ENCODE measurements around the gene WDR4. TPM values are rescaled to one million over a fixed set of nuclear protein-coding genes. Genes with fewer than 3 reads are reported as not detected.

WDR4 gene
- total RNA-seq, 1 donor from 2014 or later = 6.0 TPM

- Histone ChIP-seq H3K4me3 (no peak overlapping the region), H3K27ac (replicated peaks) (no peak overlapping the region), H3K27me3 (ENCODE audit: low read depth) (peaks cover 84% of the 10 kb centered on the region), H3K9me3 (replicated peaks) (no peaks in the 10 kb centered on the region), H3K4me1 (peaks cover 6% of the 10 kb centered on the region), H3K36me3 (no peaks in the 10 kb centered on the region)
- no peak for DNase-seq
- intact Hi-C loops (cut with micrococcal nuclease) = no loop called here
- TF ChIP-seq CTCF (IDR thresholded peaks at IDR 0.05; ENCODE audit: borderline replicate concordance) = no peak
Measured at GRCh38 chr21:42829954-42830353, 49.4 kb downstream of the WDR4 start.

- Histone ChIP-seq H3K27ac (replicated peaks) (no peak overlapping the region), H3K9me3 (replicated peaks) (no peaks in the 10 kb centered on the region), H3K36me3 (no peaks in the 10 kb centered on the region), H3K4me3 (no peak overlapping the region), H3K4me1 (peaks cover 6% of the 10 kb centered on the region), H3K27me3 (ENCODE audit: low read depth) (peaks cover 86% of the 10 kb centered on the region)
- TF ChIP-seq CTCF (IDR thresholded peaks at IDR 0.05; ENCODE audit: borderline replicate concordance) = no peak
- DNase-seq = no peak
- intact Hi-C loops (cut with micrococcal nuclease) = no loop called here
Measured at GRCh38 chr21:42829417-42829816, 49.9 kb downstream of the WDR4 start.

GRCh38 chr21:42827588-42827987, 51.8 kb downstream of the WDR4 start:
- TF ChIP-seq CTCF (IDR thresholded peaks at IDR 0.05; ENCODE audit: borderline replicate concordance) = no peak
- DNase-seq = no peak
- H3K27me3 ChIP-seq (ENCODE audit: low read depth) = peaks cover 94% of the 10 kb centered on the region
- no peaks in the 10 kb centered on the region for H3K9me3 ChIP-seq (replicated peaks)
- no peaks in the 10 kb centered on the region for H3K4me1 ChIP-seq
- no peak overlapping the region for H3K27ac ChIP-seq (replicated peaks)
- intact Hi-C loops (cut with micrococcal nuclease) = no loop called here
- no peaks in the 10 kb centered on the region for H3K36me3 ChIP-seq
- H3K4me3 ChIP-seq = no peak overlapping the region

GRCh38 chr21:42820616-42821465, 58.5 kb downstream of the WDR4 start:
- Histone ChIP-seq H3K27ac (replicated peaks) (no peak overlapping the region), H3K27me3 (ENCODE audit: low read depth) (peaks cover 59% of the 10 kb centered on the region), H3K9me3 (replicated peaks) (peaks cover under 1% of the 10 kb centered on the region), H3K4me3 (no peak overlapping the region), H3K36me3 (no peaks in the 10 kb centered on the region), H3K4me1 (no peaks in the 10 kb centered on the region)
- intact Hi-C loops (cut with micrococcal nuclease) = no loop called here
- DNase-seq = no peak
- no peak for TF ChIP-seq CTCF (IDR thresholded peaks at IDR 0.05; ENCODE audit: borderline replicate concordance)

- no peak overlapping the region for H3K27ac ChIP-seq (replicated peaks)
- no peak for DNase-seq
- H3K4me3 ChIP-seq = no peak overlapping the region
- H3K9me3 ChIP-seq (replicated peaks) = peaks cover 8% of the 10 kb centered on the region
- no peaks in the 10 kb centered on the region for H3K36me3 ChIP-seq
- peaks cover 51% of the 10 kb centered on the region for H3K27me3 ChIP-seq (ENCODE audit: low read depth)
- intact Hi-C loops (cut with micrococcal nuclease) = loop anchor here (10.0 kb wide), 1 partner anchor 225 kb away; no protein-coding TSS in a partner anchor
- H3K4me1 ChIP-seq = no peaks in the 10 kb centered on the region
- no peak for TF ChIP-seq CTCF (IDR thresholded peaks at IDR 0.05; ENCODE audit: borderline replicate concordance)
Measured at GRCh38 chr21:42819861-42820615, 59.3 kb downstream of the WDR4 start.

All from left ventricle myocardium inferior (tissue), 1 donor.